Measurements from ENCODE around the gene FLRT1. TPM values are rescaled to one million over a fixed set of nuclear protein-coding genes. Genes with fewer than 3 reads are reported as not detected.

FLRT1 gene
- total RNA-seq, 1 donor = under 0.01 TPM

DNA sequence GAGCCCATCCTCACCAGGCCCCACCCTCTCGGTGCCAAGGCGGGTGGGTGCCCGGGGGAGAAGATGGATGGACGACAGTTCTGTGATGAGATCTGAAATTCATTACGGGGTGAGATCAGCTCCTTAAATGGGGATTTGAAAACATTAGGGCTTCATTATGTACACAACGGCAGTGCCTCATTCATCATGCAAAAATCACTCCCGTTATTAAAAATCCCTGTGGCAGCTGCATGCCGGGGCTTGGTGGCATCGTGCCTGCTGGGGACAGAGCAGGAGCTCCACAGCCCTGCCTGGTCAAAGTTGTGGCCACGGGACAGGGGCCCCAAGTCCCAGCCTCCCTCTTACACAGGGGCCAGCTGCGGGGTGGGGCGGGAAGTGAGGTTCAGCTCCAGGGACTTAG is 29.3 kb upstream of the FLRT1 start:
- H3K4me3 ChIP-seq (ENCODE audit: insufficient read depth, low read length) = no peak overlapping the region
- DNase-seq (ENCODE audit: insufficient read length, low spot score, missing footprints) = no peak
- H3K36me3 ChIP-seq (ENCODE audit: insufficient read depth, low read length) = no peaks in the 10 kb centered on the region
- H4K20me1 ChIP-seq (ENCODE audit: insufficient read depth, low read length) = peaks cover 10% of the 10 kb centered on the region
- peaks cover 10% of the 10 kb centered on the region for H3K4me1 ChIP-seq (ENCODE audit: insufficient read depth, low read length)
- H2AFZ ChIP-seq (ENCODE audit: low read length) = no peak overlapping the region
- no peak for TF ChIP-seq CTCF (IDR thresholded peaks at IDR 0.05; ENCODE audit: extremely low read depth, low read depth, low read length)
- H3K79me2 ChIP-seq (ENCODE audit: insufficient read depth, low read length) = no peaks in the 10 kb centered on the region
- no peak overlapping the region for H3K27ac ChIP-seq (ENCODE audit: low read depth, low read length)
- no peaks in the 10 kb centered on the region for H3K27me3 ChIP-seq (ENCODE audit: insufficient read depth, low read length)
- no peaks in the 10 kb centered on the region for H3K9me3 ChIP-seq (ENCODE audit: low read depth, low read length)
- no peak overlapping the region for H3K4me2 ChIP-seq (ENCODE audit: insufficient read depth, low read length)

DNA sequence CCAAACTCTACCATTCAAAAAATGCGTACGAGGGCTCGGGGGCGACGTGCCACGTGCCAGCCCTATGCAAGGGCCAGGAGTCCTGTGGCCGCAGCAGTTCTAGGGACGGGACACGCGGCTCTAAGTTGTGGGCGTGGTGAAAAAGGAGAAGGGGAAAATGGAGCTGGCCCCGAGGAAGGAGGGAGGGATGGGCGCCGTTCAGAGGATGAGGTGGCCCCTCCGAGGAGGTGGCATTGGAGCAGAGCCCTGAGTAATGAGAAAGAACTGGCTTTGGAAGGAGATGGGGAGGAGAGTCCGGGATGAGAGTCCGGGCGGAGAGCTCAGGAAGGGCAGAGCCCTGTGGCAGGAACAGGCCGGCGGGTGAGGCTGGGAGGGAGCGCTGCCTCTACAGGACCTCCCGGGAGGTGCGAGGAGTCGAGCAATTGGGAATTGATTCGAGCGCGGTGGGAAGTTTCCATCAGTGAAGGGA is 28.5 kb upstream of the FLRT1 start:
- Histone ChIP-seq H3K27ac (ENCODE audit: low read depth, low read length) (no peak overlapping the region), H3K36me3 (ENCODE audit: insufficient read depth, low read length) (no peaks in the 10 kb centered on the region), H2AFZ (ENCODE audit: low read length) (peak overlapping the region; percentile 28), H3K4me1 (ENCODE audit: insufficient read depth, low read length) (peaks cover 10% of the 10 kb centered on the region), H3K27me3 (ENCODE audit: insufficient read depth, low read length) (no peaks in the 10 kb centered on the region), H3K4me3 (ENCODE audit: insufficient read depth, low read length) (peak overlapping the region; percentile 71), H3K79me2 (ENCODE audit: insufficient read depth, low read length) (no peaks in the 10 kb centered on the region), H3K4me2 (ENCODE audit: insufficient read depth, low read length) (peak overlapping the region; percentile 86), H4K20me1 (ENCODE audit: insufficient read depth, low read length) (peaks cover 6% of the 10 kb centered on the region), H3K9me3 (ENCODE audit: low read depth, low read length) (no peaks in the 10 kb centered on the region)
- TF ChIP-seq CTCF (IDR thresholded peaks at IDR 0.05; ENCODE audit: extremely low read depth, low read depth, low read length) = no peak
- peak; percentile 98 for DNase-seq (ENCODE audit: insufficient read length, low spot score, missing footprints)

- DNase-seq (ENCODE audit: insufficient read length, low spot score, missing footprints) = peak; percentile 99
- peaks cover 8% of the 10 kb centered on the region for H3K4me1 ChIP-seq (ENCODE audit: insufficient read depth, low read length)
- H3K4me2 ChIP-seq (ENCODE audit: insufficient read depth, low read length) = peak overlapping the region; percentile 86
- no peaks in the 10 kb centered on the region for H3K9me3 ChIP-seq (ENCODE audit: low read depth, low read length)
- no peaks in the 10 kb centered on the region for H3K27me3 ChIP-seq (ENCODE audit: insufficient read depth, low read length)
- no peak overlapping the region for H3K27ac ChIP-seq (ENCODE audit: low read depth, low read length)
- no peaks in the 10 kb centered on the region for H3K79me2 ChIP-seq (ENCODE audit: insufficient read depth, low read length)
- H3K4me3 ChIP-seq (ENCODE audit: insufficient read depth, low read length) = peak overlapping the region; percentile 71
- peak overlapping the region; percentile 47 for H2AFZ ChIP-seq (ENCODE audit: low read length)
- TF ChIP-seq CTCF (IDR thresholded peaks at IDR 0.05; ENCODE audit: extremely low read depth, low read depth, low read length) = peak; percentile 25
- H4K20me1 ChIP-seq (ENCODE audit: insufficient read depth, low read length) = peaks cover 3% of the 10 kb centered on the region
- no peaks in the 10 kb centered on the region for H3K36me3 ChIP-seq (ENCODE audit: insufficient read depth, low read length)
Observed at GRCh38 chr11:64007629-64008282, 28.0 kb upstream of the FLRT1 start.

DNA sequence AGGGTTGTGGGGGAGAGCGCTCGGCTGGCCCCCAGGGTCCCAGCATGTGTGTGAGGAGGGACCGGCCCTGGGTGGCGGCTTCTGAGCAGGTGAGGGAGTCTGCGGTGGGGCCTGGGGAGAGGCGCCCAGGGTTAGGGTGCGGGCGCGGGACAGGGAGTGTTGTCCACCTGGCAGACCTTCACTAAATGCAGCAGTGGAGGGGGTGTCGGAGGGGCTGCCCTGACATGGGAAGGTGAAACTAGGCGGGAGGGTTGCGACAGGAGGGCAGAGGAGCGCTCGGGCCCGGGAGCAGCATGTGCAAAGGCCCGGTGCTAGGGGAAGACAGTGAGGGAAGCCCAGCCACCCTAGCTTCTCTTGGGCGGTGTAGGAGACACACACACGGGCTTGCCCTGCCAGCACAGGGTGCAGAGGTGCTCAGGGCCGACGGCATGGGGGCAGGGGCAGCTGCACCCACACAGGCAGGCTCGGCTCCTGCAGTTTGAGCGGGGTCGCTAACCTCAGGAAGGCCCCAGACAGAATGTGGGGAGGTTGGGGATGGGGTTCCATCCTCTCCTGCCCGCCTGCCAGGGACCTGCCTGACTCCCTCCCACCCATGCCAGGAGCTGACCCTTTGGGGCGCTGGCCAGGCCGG is 27.3 kb upstream of the FLRT1 start:
- H3K4me1 ChIP-seq (ENCODE audit: insufficient read depth, low read length) = peaks cover 8% of the 10 kb centered on the region
- H3K9me3 ChIP-seq (ENCODE audit: low read depth, low read length) = no peaks in the 10 kb centered on the region
- H3K36me3 ChIP-seq (ENCODE audit: insufficient read depth, low read length) = no peaks in the 10 kb centered on the region
- no peak for TF ChIP-seq CTCF (IDR thresholded peaks at IDR 0.05; ENCODE audit: extremely low read depth, low read depth, low read length)
- H3K4me3 ChIP-seq (ENCODE audit: insufficient read depth, low read length) = peak overlapping the region; percentile 71
- peak overlapping the region; percentile 86 for H3K4me2 ChIP-seq (ENCODE audit: insufficient read depth, low read length)
- H3K27ac ChIP-seq (ENCODE audit: low read depth, low read length) = no peak overlapping the region
- H2AFZ ChIP-seq (ENCODE audit: low read length) = no peak overlapping the region
- no peaks in the 10 kb centered on the region for H3K27me3 ChIP-seq (ENCODE audit: insufficient read depth, low read length)
- DNase-seq (ENCODE audit: insufficient read length, low spot score, missing footprints) = no peak
- peaks cover 3% of the 10 kb centered on the region for H4K20me1 ChIP-seq (ENCODE audit: insufficient read depth, low read length)
- no peaks in the 10 kb centered on the region for H3K79me2 ChIP-seq (ENCODE audit: insufficient read depth, low read length)
